Lung (tissue), 12 donors: ENCODE data around the gene IL17F. TPM values are rescaled to one million over a fixed set of nuclear protein-coding genes. Genes with fewer than 3 reads are reported as not detected.
"Not testable (repeated sequence)": the region's sequence is repeated elsewhere in the genome, so short reads cannot be mapped to it uniquely, and the experiment has no call there.

Source experiments
- ATAC-seq: fragments of 200-7000 bp; cut with Tn5 transposase; one replicate; pipeline ENCODE4 v1.9.1; 2020; ENCODE audit warnings: moderate number of reproducible peaks; ENCODE audit not compliant: insufficient read depth, low FRiP score
- DNase-seq, 3 donors: peaks; one replicate each; pipeline ENCODE4 v3.0.0-alpha.2; 2013 to 2017
- H3K27ac ChIP-seq, 2 donors: one replicate each; pipeline ENCODE4 v1.5.1; 2013; ENCODE audit warnings: mild to moderate bottlenecking in 2 of 2, moderate library complexity in 2 of 2, control low read depth in 1 of 2, inconsistent platforms in 1 of 2, low read depth in 1 of 2, low read length in 1 of 2
- H3K27me3 ChIP-seq, 3 donors: one replicate each; pipeline ENCODE4 v1.5.1; 2013; ENCODE audit warnings: low read length in 2 of 3; ENCODE audit not compliant: control insufficient read depth in 3 of 3, insufficient read depth in 3 of 3
- H3K36me3 ChIP-seq, 4 donors: one replicate each; pipeline ENCODE4 v1.5.1; 2013; ENCODE audit warnings: low read length in 4 of 4, mild to moderate bottlenecking in 1 of 4, moderate library complexity in 1 of 4; ENCODE audit not compliant: control insufficient read depth in 4 of 4, insufficient read depth in 4 of 4
- H3K4me1 ChIP-seq, 5 donors: one replicate each; pipeline ENCODE4 v1.5.1; 2013; ENCODE audit warnings: low read length in 5 of 5, mild to moderate bottlenecking in 2 of 5, moderate library complexity in 1 of 5; ENCODE audit not compliant: control insufficient read depth in 5 of 5, insufficient read depth in 5 of 5
- H3K4me3 ChIP-seq: one replicate; pipeline ENCODE4 v1.5.1; 2013; ENCODE audit warnings: mild to moderate bottlenecking, control low read depth, moderate library complexity
- H3K9ac ChIP-seq, 2 donors: one replicate each; pipeline ENCODE4 v1.5.1; 2013; ENCODE audit warnings: low read length in 2 of 2, control low read depth in 1 of 2; ENCODE audit not compliant: insufficient read depth in 1 of 2
- H3K9me3 ChIP-seq, 4 donors: one replicate each; pipeline ENCODE4 v1.5.1; 2013; ENCODE audit warnings: low read length in 3 of 4, mild to moderate bottlenecking in 1 of 4, moderate library complexity in 1 of 4; ENCODE audit not compliant: control insufficient read depth in 4 of 4, insufficient read depth in 3 of 4
- WGBS, 2 donors: extraction: QIAGEN DNeasy Blood & Tissue Kit; methylation state at CpG; one replicate each; pipeline ENCODE4 v1.1.7; 2013; 5-methylcytosine and 5-hydroxymethylcytosine counted together
- polyA plus RNA-seq, 2 donors: library from polyadenylated mRNA; stranded (reverse); fragments of 200-250 nt; gene quantifications; one replicate each; pipeline ENCODE4 v1.2.1, GENCODE V29; 2013
- total RNA-seq, 2 donors: library from RNA; depleted of rRNA in 1 of 2; stranded (reverse); fragments of >200 nt in 1 of 2; gene quantifications; one replicate each; pipeline ENCODE4 v1.2.1, GENCODE V29; 2014 to 2021
- TF ChIP-seq, protein P1 (sequence below): IDR thresholded peaks from 2 replicates; pipeline ENCODE4 v1.5.1; 2012; ENCODE audit warnings: mild to moderate bottlenecking; ENCODE audit errors: control extremely low read depth, extremely low read depth
- donor health status: control.
- donor health status: control.
- donor health status: Bipolar disorder and iron deficiency.
- donor health status: healthy.
- donor health status: DM: yes; HTN: yes; CAD: no.

IL17F gene
- total and polyA plus RNA-seq, 4 donors = 0.08 TPM; not detected in 3

DNA sequence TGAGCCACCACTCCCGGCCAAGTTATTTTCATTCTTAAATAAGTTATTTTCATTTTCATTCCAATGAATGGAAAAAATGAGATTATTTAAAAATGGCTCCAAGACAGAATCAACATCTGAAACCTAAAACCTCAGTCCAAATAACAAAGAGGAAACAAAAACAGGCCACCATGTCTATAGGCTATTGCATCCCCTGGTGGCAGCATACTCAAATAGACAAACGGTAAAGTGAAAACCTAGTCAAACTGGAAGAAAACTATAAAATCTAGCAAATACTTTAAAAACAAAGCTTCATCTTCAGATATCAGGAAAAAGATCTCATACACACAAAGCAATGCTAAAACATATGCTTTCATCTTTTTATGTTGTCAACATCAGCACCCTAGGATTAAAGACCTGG lies 37.2 kb downstream of the IL17F start:
- Histone ChIP-seq H3K4me1 (no peaks in the 10 kb centered on the region), H3K9me3 (peaks cover 0 to 3% (median 0%) of the 10 kb centered on the region in 4 donors), H3K4me3 (no peak overlapping the region), H3K9ac (no peak overlapping the region), H3K27me3 (no peaks in the 10 kb centered on the region), H3K36me3 (no peaks in the 10 kb centered on the region), H3K27ac (no peak overlapping the region)
- 92 to 96% methylated on average over 2 of the region's 2 CpGs for WGBS, 2 donors
- DNase-seq (no peak), ATAC-seq (no peak)
- TF ChIP-seq, protein P1, sequence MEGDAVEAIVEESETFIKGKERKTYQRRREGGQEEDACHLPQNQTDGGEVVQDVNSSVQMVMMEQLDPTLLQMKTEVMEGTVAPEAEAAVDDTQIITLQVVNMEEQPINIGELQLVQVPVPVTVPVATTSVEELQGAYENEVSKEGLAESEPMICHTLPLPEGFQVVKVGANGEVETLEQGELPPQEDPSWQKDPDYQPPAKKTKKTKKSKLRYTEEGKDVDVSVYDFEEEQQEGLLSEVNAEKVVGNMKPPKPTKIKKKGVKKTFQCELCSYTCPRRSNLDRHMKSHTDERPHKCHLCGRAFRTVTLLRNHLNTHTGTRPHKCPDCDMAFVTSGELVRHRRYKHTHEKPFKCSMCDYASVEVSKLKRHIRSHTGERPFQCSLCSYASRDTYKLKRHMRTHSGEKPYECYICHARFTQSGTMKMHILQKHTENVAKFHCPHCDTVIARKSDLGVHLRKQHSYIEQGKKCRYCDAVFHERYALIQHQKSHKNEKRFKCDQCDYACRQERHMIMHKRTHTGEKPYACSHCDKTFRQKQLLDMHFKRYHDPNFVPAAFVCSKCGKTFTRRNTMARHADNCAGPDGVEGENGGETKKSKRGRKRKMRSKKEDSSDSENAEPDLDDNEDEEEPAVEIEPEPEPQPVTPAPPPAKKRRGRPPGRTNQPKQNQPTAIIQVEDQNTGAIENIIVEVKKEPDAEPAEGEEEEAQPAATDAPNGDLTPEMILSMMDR = no peak

DNA sequence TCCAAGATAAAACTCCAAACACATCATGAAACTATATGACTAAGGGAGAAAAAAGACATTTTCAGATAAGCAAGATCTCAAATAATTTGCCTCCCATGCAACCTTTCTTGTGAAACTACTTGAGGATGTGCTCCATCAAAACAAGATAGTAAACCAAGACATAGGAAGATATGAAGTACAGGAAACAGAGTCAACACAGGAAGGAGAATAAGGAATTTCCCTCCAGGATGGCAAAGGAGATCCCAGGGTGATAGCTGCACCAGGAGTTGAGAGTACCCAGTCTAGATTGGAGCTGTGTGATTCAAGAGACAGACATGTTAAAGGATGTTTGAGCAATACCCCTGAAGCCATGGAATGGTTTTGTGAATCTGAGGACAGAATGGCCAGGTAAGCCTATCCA lies 42.8 kb downstream of the IL17F start:
- TF ChIP-seq, protein P1 = no peak
- Histone ChIP-seq H3K27ac (no peak overlapping the region), H3K9me3 (peaks cover 0 to 7% (median 0%) of the 10 kb centered on the region in 4 donors), H3K4me1 (no peaks in the 10 kb centered on the region), H3K4me3 (no peak overlapping the region), H3K9ac (no peak overlapping the region), H3K27me3 (no peaks in the 10 kb centered on the region), H3K36me3 (no peaks in the 10 kb centered on the region)
- ATAC-seq = no peak
- DNase-seq = no peak

DNA sequence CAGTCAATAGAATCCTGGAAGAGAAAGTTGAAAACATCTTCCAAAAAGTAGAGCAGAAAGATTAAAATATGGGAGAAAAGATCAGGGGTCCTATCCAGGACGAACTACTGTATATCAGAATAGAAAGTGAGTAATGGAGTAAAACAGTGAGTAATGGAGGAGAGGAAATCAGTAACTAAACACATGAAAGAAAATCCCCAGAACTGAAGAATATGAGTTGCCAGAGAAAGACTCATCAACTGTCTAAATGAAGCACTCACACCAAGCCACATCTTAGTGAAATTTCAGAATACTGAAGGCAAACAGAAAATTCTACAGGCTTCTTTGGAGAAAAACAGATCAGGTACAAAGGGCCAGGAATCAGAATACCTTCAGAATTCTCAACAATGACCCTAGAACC lies 43.3 kb downstream of the IL17F start:
- Histone ChIP-seq H3K4me1 (no peaks in the 10 kb centered on the region), H3K36me3 (no peaks in the 10 kb centered on the region), H3K9me3 (peaks cover 0 to 7% (median 0%) of the 10 kb centered on the region in 4 donors), H3K27me3 (no peaks in the 10 kb centered on the region), H3K9ac (no peak overlapping the region), H3K4me3 (no peak overlapping the region), H3K27ac (no peak overlapping the region)
- WGBS, 2 donors = 0 to 68% methylated on average over 1 of the region's 1 CpG
- ATAC-seq (no peak), DNase-seq (no peak)
- TF ChIP-seq, protein P1 = no peak

DNA sequence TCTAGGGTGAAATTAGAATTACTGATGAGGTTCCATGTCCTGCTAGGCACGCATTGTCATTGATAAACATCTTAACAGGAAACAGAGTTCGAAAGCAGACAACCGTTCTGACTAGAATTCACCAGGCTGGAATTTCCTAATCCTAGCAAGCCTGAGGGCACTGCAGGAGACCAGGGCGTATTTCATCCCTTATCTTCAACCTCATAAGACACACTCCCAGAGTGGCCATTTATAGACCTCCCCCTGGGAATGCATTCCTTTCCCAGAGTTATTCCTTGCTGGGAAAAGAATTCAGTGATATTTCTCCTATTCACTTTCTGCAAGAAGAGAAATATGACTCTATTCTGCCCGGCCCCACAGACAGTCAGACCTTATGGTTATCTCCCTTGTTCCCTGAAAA lies 44.2 kb downstream of the IL17F start:
- H3K4me3 ChIP-seq, H3K9me3 ChIP-seq, H3K4me1 ChIP-seq, H3K9ac ChIP-seq, H3K27ac ChIP-seq, DNase-seq, H3K36me3 ChIP-seq, H3K27me3 ChIP-seq, ATAC-seq: not testable (repeated sequence)
- WGBS, 2 donors = 35 to 73% methylated on average over 5 of the region's 5 CpGs
